NCI-H187 (cell line): Measurements from ENCODE around the gene USH1C.
A peak's percentile ranks its signal among the peaks of the same experiment; 100 is the strongest.

ENCODE experiments used
- DNase-seq, 2 experiments: peaks; one replicate each; lab custom pipeline; 2025; lab: John Stamatoyannopoulos, UW

USH1C gene

GRCh38 chr11:17504330-17505107, 39.7 kb downstream of the USH1C start:
- DNase-seq, result peak; percentile 75 to 87

DNA sequence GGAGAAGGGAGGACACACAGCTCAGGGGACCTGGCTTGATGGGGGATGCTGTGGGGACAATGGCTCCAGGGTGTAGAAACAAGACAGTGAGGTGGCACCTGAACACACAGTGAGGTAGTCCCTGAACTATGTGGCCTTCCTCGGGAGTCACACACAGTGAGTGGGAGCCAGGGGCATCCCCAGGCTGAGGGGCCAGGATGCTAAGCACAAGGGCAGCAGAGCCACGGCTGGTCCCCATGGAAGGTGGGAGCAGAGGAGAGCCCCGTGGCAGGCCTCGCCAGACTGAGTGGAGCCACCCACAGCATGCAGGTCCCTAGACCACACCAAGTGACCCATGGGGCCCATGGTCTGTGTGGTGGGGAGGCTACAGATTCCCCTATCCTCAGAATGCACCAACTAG, 41.6 kb downstream of the USH1C start:
- DNase-seq, result no peak

DNA sequence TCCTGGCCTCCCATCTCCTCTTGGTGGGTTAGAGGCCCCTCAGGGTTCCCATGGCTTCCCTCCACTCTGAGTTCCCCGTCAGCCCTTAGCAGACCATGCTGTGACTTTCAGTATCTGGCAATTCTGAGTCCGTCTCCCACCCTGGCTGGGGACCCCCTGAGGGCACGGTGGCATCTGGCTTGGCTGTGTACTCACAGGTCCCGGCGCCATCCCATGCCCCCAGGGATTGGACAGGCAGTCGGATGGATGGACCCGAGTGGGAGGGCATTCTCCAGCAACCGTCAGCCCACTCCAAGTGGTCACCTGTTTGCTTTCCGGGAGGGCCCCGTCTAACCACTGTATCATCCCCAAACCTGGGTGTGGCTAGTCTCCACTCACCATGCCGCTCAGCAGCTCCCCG, 43.5 kb downstream of the USH1C start:
- DNase-seq, result no peak

GRCh38 chr11:17498475-17498874, 45.7 kb downstream of the USH1C start:
- no peak for DNase-seq

DNA sequence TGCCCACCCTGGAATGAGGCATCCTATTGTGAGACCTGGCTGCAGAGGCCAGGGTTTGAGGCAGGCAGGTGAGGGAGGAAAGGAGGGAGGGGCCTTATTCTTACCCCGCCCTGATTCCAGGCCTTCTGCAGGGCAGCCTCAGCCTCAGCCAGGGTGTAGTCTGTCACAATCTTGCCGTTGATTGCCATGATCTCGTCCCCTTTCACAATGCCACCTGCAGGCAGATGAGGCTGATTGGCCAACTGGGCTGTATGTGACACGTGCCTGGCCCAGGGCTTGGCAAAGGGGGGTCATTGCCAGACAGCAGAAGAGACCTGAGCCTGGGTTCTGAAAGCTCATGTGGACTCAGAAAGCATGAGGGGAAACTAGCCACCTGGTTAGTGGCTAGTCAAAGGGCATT, 46.2 kb downstream of the USH1C start:
- DNase-seq, result peak; percentile 71 to 83

- DNase-seq, result no peak
Measured at GRCh38 chr11:17496406-17496805, 47.8 kb downstream of the USH1C start.

DNA sequence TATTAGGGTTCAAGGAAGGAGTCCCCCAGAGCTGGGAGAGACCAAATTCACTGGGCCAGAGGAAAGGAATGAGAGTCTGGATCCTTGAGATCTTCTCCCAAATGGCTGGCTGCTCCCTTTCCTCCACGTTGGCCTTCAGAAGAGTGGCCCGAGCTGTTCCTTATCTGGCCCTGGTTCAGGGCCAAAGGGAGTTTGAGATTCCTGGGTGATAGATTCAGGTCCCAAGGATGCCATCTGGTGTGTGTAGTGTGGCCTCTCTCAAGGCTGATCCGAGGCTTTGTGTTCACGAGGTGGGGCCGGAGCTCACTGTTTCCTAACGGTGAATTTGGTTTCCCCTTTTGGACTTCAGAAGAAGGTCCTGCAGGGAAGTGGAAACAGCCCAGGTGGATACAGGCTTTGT, 50.2 kb downstream of the USH1C start:
- DNase-seq, result no peak

- DNase-seq, result no peak
Measured at GRCh38 chr11:17490938-17491337, 53.3 kb downstream of the USH1C start.

GRCh38 chr11:17490232-17490631, 54.0 kb downstream of the USH1C start:
- no peak for DNase-seq

- DNase-seq, result no peak
Measured at GRCh38 chr11:17489751-17490150, 54.5 kb downstream of the USH1C start.

GRCh38 chr11:17488563-17488962, 55.7 kb downstream of the USH1C start:
- no peak for DNase-seq

DNA sequence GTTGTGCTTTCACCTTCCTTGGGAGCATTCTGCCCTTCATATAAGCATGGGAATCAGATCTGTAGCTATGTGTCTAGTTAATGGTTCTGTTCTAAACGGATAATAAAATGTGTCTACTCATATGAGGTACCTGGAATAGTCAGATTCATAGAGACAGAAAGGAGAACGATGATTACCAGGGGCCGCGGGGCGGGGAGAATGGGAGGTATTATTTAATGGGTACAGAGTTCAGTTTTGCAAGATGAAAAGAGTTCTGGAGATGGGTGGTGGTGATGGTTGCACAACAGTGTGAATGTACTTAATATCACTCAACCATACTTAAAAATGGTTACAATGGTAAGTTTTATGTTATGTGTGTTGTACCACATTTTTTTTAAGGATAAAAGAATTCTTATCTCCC, 57.6 kb downstream of the USH1C start:
- no peak for DNase-seq

GRCh38 chr11:17483505-17483904, 60.7 kb downstream of the USH1C start:
- DNase-seq, result no peak

DNA sequence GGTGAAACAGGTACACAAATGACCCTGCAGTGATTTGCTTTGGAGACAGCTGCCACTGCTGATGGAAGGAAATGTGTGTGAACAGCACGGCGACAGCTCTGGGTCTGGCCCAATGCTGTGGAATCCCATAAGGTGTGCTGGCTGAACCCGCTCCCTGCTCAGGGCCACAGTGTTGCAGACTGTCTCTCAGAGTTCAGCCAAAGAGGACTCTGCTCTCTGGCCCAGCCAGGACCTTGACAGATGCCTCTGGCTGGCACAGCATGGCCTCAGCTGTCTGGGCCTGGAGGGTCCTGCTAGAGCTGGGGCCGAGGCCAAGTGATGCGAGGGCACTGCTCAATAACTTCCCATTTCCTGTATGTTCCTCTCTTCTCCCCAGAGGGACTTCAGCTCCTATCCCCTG, 62.3 kb downstream of the USH1C start:
- no peak for DNase-seq

DNA sequence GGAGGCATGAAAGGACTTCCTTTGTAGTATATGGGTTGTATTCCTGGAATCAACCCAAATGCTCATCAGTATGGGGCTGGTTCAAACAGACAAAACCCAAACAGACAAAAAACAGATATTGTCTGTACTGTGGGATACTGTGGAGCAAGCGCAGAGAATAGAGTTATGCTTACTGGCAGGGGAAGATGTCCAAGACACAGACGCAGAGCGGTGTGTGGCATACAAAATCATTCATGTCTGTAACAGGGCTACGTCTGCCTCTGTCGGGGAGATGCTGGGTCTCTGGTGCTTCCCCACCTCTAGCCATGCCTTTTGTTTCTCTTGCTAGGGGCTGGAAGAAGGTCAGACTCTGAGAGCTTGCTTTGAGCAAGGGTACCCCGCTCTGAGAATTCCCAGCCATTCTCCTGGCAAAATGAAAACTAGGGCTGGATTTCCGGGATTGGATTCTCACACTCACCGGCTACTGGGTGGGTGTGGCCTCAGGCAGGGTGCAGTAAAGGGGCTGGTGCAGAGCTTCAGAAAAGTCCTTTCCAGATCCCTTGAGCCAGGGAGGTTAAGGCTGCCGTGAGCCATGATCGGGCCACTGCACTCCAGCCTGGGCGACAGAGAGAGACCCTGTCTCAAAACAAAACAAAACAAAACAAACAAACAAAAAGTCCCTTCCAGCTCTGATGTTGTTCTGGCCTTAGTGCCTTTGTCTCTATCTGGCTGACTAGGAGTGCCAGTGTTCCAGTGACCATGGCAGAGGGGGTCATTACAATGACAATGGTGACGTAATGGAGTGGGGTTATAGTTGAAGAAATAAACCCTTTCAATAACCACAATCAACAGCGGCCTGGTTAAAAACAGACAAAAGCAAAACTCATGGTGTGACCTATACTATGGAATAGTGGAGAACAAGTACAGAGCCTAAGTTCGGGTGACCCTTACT, 64.7 kb downstream of the USH1C start:
- peak; percentile 33 to 83 for DNase-seq

GRCh38 chr11:17478070-17478469, 66.1 kb downstream of the USH1C start:
- no peak for DNase-seq

DNA sequence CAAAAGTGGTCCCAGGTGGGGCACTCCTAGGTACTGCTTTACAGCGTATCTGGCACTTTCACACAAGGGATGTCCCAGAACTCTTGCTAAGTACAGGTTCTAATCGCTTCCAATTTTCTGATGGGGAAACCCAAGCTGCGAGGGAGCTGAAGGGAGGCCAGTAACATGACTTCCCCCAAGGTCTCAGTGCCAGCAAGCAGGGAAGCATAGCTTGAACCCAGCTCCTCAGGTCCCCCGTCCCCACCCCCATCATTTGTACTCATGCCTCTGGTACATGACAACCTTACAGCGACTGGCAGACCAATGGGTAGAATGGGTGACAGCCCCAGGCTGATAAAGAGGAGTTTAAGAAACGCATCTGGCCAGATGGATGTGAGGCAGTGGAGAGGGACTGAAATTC, 66.9 kb downstream of the USH1C start:
- no peak for DNase-seq

GRCh38 chr11:17477084-17477333, 67.2 kb downstream of the USH1C start:
- no peak for DNase-seq

DNA sequence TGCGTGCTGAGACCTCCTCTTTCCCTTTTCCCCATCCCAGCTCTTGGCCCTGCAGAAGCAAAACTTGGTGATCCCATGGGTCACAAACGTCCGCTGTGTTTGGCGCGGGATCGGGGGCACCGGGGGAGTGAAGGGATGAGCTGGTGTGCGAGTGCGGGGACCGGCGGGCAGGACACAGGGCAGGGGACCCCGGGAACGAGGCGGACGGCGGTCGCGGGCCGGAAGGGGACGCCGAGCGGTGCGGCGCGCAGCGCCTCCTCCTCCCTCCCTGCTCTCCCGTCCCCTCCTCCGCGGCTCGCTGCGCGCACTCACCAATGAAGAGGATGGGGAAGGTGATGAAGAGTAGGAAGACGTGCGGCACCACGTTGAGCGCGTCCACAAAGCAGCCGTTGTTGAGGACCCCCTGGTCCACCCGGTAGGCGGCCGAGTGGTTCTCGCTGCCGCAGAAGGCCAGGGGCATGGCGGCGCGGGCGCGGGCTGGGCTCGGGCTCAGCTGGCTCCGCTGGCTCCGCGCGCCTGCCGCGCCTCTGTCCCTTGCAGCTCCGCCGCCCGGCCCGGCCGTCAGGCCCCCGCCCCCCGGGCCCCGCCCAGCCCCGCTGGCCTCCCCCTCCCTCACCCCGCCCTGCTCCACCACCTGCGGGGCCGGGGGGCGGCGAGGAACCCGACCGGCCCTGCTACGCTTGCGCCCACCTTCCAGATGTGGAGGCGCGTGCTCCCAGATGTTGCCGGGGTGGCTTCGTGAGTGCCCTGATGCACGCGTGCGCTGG, 67.7 kb downstream of the USH1C start, which contains the start of gene ABCC8:
TSS of gene ABCC8 (minus strand) at position 529 of the 767 bp plus-strand sequence. CDS start at position 460, 69 bp downstream.
- no peak for DNase-seq

DNA sequence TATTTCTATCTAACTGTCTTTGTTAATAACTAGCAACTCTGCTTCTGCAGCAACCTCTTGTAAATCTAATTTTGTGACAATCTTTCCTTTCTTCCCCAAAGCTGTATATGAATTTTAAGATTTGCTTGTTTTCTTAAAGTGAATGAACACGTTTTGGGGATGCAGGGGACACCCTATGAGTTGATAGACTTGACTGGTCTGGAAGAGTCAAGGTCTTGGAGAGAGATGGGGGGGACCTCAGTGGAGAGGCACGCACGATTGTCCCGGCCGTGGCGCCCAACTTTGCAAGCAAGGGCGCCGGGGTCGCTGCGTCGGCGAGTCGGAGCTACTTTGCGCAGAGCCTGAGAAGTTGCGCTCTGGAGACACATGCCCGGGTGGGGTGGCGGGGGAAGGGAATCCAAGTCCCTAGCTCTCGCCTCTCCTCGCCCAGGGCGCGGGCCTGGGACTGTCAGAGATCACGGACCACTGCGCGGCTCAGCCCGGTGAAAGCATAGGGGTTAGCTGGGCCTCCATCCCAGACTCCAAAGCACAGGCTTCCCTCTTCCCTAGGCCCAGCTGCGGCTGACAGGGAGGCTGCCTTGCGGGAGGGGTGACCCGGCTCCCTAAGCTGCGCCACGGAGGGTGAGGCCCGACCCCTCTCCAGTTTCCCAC, 68.4 kb downstream of the USH1C start:
- DNase-seq, result no peak

DNA sequence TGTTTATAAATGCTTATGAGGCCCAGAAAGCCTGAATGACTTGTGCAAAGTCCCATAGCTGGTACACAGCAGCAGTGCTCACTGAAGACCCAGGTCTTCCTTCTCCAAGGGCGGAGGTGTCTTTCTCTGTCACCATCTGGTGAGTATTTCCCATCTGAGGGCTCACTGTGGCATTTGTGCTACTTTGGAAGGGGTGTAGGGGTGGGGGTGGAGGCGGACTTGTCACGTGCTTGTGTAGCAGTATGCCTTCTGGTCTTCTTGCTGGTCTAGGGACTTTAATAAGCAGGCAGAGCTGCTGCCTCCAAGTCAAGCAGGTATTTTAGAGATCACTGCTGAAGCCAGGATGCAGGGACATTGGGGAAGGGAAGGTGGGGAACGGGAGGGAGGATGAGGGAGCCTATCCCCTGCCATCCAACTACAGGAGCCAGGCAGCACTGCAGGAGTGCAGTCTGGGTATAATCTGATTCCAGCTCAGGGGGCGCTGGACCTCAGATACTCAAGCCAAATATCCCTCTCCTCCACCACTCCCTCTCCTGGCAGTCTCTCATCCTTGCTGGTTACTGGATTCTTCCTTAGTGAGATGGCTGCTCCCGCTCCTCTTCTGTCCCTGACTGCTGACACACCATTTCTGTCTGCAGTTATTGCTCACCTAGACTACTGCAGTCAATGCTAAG, 71.0 kb downstream of the USH1C start:
- no peak for DNase-seq
